ENCODE measurements around the gene SCO2.

SCO2 gene

DNA sequence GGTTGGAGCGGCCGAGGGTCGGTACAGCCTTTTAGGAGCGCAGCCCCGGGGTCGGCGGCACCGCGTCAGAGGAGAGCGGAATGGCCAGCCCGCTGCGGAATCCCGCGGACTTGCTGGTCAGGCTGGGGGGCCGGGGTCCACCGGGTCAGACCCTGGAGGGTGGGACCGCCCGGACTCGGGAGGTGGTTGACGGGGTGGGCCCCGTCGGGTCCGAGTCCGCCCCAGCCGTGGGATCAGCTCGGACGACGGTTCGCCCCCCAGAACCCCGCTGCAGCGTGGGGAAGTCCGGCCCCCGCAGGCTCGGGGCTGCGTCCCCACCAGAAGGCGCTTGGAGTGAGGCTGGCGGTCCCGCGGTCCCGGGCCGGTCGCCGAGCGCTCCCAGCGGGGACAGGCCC, 44.4 kb downstream of the SCO2 start:
- no peak for DNase-seq
- Histone ChIP-seq H3K27me3 (replicated peaks) (peaks cover 11% of the 10 kb centered on the region), H3K27ac (no peak overlapping the region), H3K4me3 (ENCODE audit: low read depth, low read length) (no peak overlapping the region), H3K36me3 (replicated peaks) (no peaks in the 10 kb centered on the region)
- TF ChIP-seq, protein P1, sequence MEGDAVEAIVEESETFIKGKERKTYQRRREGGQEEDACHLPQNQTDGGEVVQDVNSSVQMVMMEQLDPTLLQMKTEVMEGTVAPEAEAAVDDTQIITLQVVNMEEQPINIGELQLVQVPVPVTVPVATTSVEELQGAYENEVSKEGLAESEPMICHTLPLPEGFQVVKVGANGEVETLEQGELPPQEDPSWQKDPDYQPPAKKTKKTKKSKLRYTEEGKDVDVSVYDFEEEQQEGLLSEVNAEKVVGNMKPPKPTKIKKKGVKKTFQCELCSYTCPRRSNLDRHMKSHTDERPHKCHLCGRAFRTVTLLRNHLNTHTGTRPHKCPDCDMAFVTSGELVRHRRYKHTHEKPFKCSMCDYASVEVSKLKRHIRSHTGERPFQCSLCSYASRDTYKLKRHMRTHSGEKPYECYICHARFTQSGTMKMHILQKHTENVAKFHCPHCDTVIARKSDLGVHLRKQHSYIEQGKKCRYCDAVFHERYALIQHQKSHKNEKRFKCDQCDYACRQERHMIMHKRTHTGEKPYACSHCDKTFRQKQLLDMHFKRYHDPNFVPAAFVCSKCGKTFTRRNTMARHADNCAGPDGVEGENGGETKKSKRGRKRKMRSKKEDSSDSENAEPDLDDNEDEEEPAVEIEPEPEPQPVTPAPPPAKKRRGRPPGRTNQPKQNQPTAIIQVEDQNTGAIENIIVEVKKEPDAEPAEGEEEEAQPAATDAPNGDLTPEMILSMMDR (IDR thresholded peaks at IDR 0.05; ENCODE audit: low read depth, low read length, missing control alignments): no peak
- in situ Hi-C loops (cut with HindIII; ENCODE audit: low pct_ligation_motif_present, low sequenced_read_pairs): no loop called here

DNA sequence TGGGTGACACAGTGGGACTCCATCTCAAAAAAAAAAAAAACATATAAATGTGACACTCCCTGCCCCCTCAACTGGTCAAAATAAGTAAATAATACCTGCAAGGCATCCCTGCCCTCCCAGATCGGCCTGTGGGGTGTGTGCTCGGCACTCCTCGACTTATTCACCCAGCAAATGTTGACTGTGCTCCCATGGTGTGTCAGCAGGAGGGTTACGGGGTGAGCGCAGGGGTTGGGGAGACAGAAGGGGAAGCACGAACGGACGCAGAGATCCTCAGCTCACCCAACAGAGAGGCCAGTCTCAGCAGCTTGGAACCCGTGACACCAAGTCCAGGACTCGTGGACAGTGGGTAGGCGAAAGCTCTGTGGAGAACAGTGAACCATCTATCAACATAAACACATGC, 45.7 kb downstream of the SCO2 start:
- Histone ChIP-seq H3K27me3 (replicated peaks) (peaks cover 11% of the 10 kb centered on the region), H3K36me3 (replicated peaks) (no peaks in the 10 kb centered on the region), H3K4me3 (ENCODE audit: low read depth, low read length) (no peak overlapping the region), H3K27ac (no peak overlapping the region)
- TF ChIP-seq, protein P1 (IDR thresholded peaks at IDR 0.05; ENCODE audit: low read depth, low read length, missing control alignments): no peak
- DNase-seq: no peak
- in situ Hi-C loops (cut with HindIII; ENCODE audit: low pct_ligation_motif_present, low sequenced_read_pairs): no loop called here

DNA sequence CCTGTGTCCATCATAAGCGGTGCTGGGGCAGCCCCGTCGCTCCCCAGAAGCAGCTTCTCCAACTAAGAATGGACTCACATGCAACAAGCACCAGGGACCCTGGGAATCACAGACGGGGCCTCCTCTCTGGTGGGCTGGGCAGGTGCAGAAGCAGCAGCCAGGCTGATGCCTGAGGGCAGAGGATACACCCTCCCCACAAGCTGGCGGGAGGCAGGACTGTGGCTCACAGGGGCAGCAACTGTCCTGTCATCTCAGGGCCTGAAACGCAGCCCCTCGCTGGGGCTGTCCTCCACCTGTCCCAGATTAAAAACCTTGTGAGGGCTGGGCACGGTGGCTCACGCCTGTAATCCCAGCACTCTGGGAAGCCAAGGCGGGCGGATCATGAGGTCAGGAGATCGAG, 47.5 kb downstream of the SCO2 start:
- H3K36me3 ChIP-seq (replicated peaks): no peaks in the 10 kb centered on the region
- DNase-seq: no peak
- in situ Hi-C loops (cut with HindIII; ENCODE audit: low pct_ligation_motif_present, low sequenced_read_pairs): no loop called here
- H3K27me3 ChIP-seq (replicated peaks): peaks cover 11% of the 10 kb centered on the region
- TF ChIP-seq, protein P1 (IDR thresholded peaks at IDR 0.05; ENCODE audit: low read depth, low read length, missing control alignments): no peak
- no peak overlapping the region for H3K4me3 ChIP-seq (ENCODE audit: low read depth, low read length)
- no peak overlapping the region for H3K27ac ChIP-seq

DNA sequence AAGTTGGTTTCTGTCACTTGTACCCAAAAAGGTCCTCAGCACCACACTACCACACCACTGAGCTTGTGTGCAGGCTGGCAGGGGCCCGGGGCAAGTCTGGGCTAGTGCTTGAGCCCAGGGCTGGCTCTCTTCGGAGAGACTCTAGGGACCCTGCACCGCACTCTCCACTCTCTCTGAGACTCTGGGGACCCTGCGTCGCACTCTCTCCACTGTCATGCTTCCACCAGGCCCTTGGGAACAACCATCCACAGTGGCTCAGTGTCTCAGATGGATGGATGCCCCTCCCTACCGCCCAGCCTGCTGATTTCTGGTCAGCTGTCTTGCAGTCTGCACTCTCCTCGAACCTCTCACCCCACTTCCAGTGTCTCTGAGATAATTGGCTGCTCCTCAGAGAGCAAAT, 48.5 kb downstream of the SCO2 start:
- Histone ChIP-seq H3K27me3 (replicated peaks) (peaks cover 11% of the 10 kb centered on the region), H3K27ac (no peak overlapping the region), H3K4me3 (ENCODE audit: low read depth, low read length) (no peak overlapping the region), H3K36me3 (replicated peaks) (no peaks in the 10 kb centered on the region)
- DNase-seq: no peak
- in situ Hi-C loops (cut with HindIII; ENCODE audit: low pct_ligation_motif_present, low sequenced_read_pairs): no loop called here
- TF ChIP-seq, protein P1 (IDR thresholded peaks at IDR 0.05; ENCODE audit: low read depth, low read length, missing control alignments): no peak

DNA sequence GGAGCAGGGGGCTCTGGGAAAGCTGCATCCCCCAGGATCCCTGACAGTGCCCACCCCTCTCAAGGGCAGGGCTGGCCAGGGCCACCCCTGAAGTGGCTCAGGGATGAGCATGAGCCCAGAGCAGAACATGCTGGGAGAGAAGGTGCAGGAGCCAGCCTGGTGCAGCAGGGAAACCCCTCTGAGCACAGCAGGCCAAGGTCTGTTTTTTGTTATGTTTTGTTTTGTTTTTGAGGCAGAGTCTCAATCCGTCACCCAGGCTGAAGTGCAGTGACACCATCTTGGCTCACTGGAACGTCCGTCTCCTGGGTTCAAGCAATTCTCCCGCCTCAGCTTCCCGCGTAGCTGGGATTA, 49.8 kb downstream of the SCO2 start:
- in situ Hi-C loops (cut with HindIII; ENCODE audit: low pct_ligation_motif_present, low sequenced_read_pairs): no loop called here
- H3K36me3 ChIP-seq (replicated peaks): no peaks in the 10 kb centered on the region
- no peak overlapping the region for H3K27ac ChIP-seq
- no peak for DNase-seq
- peaks cover 5% of the 10 kb centered on the region for H3K27me3 ChIP-seq (replicated peaks)
- no peak overlapping the region for H3K4me3 ChIP-seq (ENCODE audit: low read depth, low read length)
- TF ChIP-seq, protein P1 (IDR thresholded peaks at IDR 0.05; ENCODE audit: low read depth, low read length, missing control alignments): no peak
